PC-3 (cell line): ENCODE results near the gene TMEM125. TPM values are rescaled to one million over a fixed set of nuclear protein-coding genes. Genes with fewer than 3 reads are reported as not detected.

Experiments
- ATAC-seq: fragments of 200-7000 bp; cut with Tn5 transposase; 2 replicates; pipeline ENCODE4 v1.9.1; 2020; ENCODE audit warnings: mild to moderate bottlenecking, moderate library complexity
- BruUV-seq: library from RNA; stranded (reverse); fragments of 400-500 nt; replicated peaks from 2 replicates; lab custom pipeline; 2021; lab: Mats Ljungman, UMichigan
- CTCF ChIA-PET: fragments of 300-600 bp; sonication (Branson Sonifier 250); formaldehyde crosslinking; loops from one replicate; lab custom pipeline; 2022; ENCODE audit warnings: antibody characterized with exemption; lab: Charles Lee
- POLR2A ChIA-PET: fragments of 300-600 bp; sonication (Branson Sonifier 250); formaldehyde crosslinking; loops from one replicate; lab custom pipeline; 2022; ENCODE audit warnings: antibody characterized with exemption; ENCODE audit not compliant: unreplicated experiment; lab: Charles Lee
- DNase-seq: peaks from one replicate; pipeline ENCODE4 v3.0.0-alpha.2; 2015
- H2AFZ ChIP-seq: fragments of 300-600 bp; sonication (generic); 2 replicates; pipeline ENCODE4 v1.6.0; 2016; ENCODE audit warnings: antibody characterized with exemption, low read length
- H3F3A ChIP-seq: fragments of 300-600 bp; sonication (generic); one replicate; pipeline ENCODE4 v1.6.0; 2017; ENCODE audit warnings: antibody characterized with exemption, low read length, control low read depth, mild to moderate bottlenecking; ENCODE audit not compliant: unreplicated experiment
- H3K27ac ChIP-seq: fragments of 300-600 bp; sonication (generic); 2 replicates; pipeline ENCODE4 v1.5.1; 2016; ENCODE audit warnings: mild to moderate bottlenecking, low read length
- H3K27me3 ChIP-seq: fragments of 300-600 bp; sonication (generic); 2 replicates; pipeline ENCODE4 v1.6.1; 2016; ENCODE audit warnings: low read length, mixed read lengths
- H3K36me3 ChIP-seq: fragments of 300-600 bp; sonication (generic); 2 replicates; pipeline ENCODE4 v1.6.1; 2016; ENCODE audit warnings: low read depth, mixed run types, low read length, mixed read lengths
- H3K4me1 ChIP-seq: fragments of 300-600 bp; sonication (generic); 2 replicates; pipeline ENCODE4 v1.5.1; 2016; ENCODE audit warnings: low read length; ENCODE audit not compliant: insufficient read depth
- H3K4me2 ChIP-seq: fragments of 300-600 bp; sonication (generic); 2 replicates; pipeline ENCODE4 v1.6.0; 2016; ENCODE audit warnings: low read length
- H3K4me3 ChIP-seq: fragments of 300-600 bp; sonication (generic); 2 replicates; pipeline ENCODE4 v1.5.1; 2016; ENCODE audit warnings: mild to moderate bottlenecking, low read length, mixed read lengths
- H3K79me2 ChIP-seq: fragments of 300-600 bp; sonication (generic); 2 replicates; pipeline ENCODE4 v1.6.1; 2017; ENCODE audit warnings: low read length, mixed read lengths
- H3K9ac ChIP-seq: fragments of 300-600 bp; sonication (generic); 2 replicates; pipeline ENCODE4 v1.6.0; 2016; ENCODE audit warnings: mild to moderate bottlenecking, low read length
- H3K9me2 ChIP-seq: fragments of 300-600 bp; sonication (generic); replicated peaks from 2 replicates; pipeline ENCODE4 v1.6.1; 2016; ENCODE audit warnings: mixed run types, low read length, mixed read lengths
- H3K9me3 ChIP-seq: fragments of 300-600 bp; sonication (generic); 2 replicates; pipeline ENCODE4 v1.6.1; 2016; ENCODE audit warnings: low read length, mixed read lengths
- H4K20me1 ChIP-seq: fragments of 300-600 bp; sonication (generic); 2 replicates; pipeline ENCODE4 v1.6.1; 2016; ENCODE audit warnings: low read length, mixed read lengths
- CTCF ChIP-seq: fragments of 300-600 bp; sonication (generic); conservative IDR thresholded peaks from 2 replicates; pipeline ENCODE4 v1.5.1; 2017; ENCODE audit warnings: antibody characterized with exemption, low read depth, mild to moderate bottlenecking, low read length
- EZH2 ChIP-seq: fragments of 300-600 bp; sonication (generic); IDR thresholded peaks from one replicate; pipeline ENCODE4 v1.6.1; 2017; ENCODE audit warnings: antibody characterized with exemption, mild to moderate bottlenecking, low read length; ENCODE audit not compliant: unreplicated experiment
- EZH2phosphoT487 ChIP-seq: fragments of 300-600 bp; sonication (generic); IDR thresholded peaks from 2 replicates; pipeline ENCODE4 v1.6.1; 2018; ENCODE audit warnings: mild to moderate bottlenecking, antibody characterized with exemption, low read length, borderline replicate concordance
- intact Hi-C: fragments of 100-400 bp; cut with micrococcal nuclease; formaldehyde crosslinking; loops from 2 replicates; pipeline ENCODE4 v1.9.0; 2023
- total RNA-seq: library from RNA; depleted of rRNA; stranded (reverse); fragments of >200 nt; gene quantifications from 2 replicates; pipeline ENCODE4 v1.2.3, GENCODE V29; 2014

Gene TMEM125
- total RNA-seq, 1 experiment from 2014 or later: 9.8 TPM

GRCh38 chr1:43234267-43234666 is 35.5 kb upstream of the TMEM125 start:
- POLR2A ChIA-PET: interaction anchor here (0.5 kb wide), 1 partner anchor 124 kb away, joined by 3 read pairs; no protein-coding TSS in a partner anchor

GRCh38 chr1:43235040-43235439 is 34.7 kb upstream of the TMEM125 start:
- no peak for ATAC-seq
- Histone ChIP-seq H3K9ac (no peak overlapping the region), H3K27me3 (no peaks in the 10 kb centered on the region), H3K9me2 (no peaks in the 10 kb centered on the region), H3K4me3 (no peak overlapping the region), H3K36me3 (no peaks in the 10 kb centered on the region), H3K9me3 (no peaks in the 10 kb centered on the region), H3K4me2 (no peak overlapping the region), H3K79me2 (no peaks in the 10 kb centered on the region), H2AFZ (no peak overlapping the region), H4K20me1 (no peaks in the 10 kb centered on the region), H3F3A (no peaks in the 10 kb centered on the region), H3K4me1 (peaks cover 24% of the 10 kb centered on the region), H3K27ac (no peak overlapping the region)
- TF ChIP-seq EZH2 (no peak), EZH2phosphoT487 (no peak), CTCF (no peak)
- no peak for DNase-seq
- intact Hi-C loops: no loop called here
- BruUV-seq: no TSS peak
- POLR2A ChIA-PET: interaction anchor here (0.5 kb wide), 1 partner anchor 147 kb away, joined by 12 read pairs; no protein-coding TSS in a partner anchor
- CTCF ChIA-PET: no interaction called here

More at GRCh38 chr1:43234267-43234666, 35.5 kb upstream of the TMEM125 start:
- Histone ChIP-seq H3K27ac (no peak overlapping the region), H3K36me3 (no peaks in the 10 kb centered on the region), H3K79me2 (no peaks in the 10 kb centered on the region), H3K9me3 (no peaks in the 10 kb centered on the region), H3K27me3 (no peaks in the 10 kb centered on the region), H3K4me1 (peaks cover 24% of the 10 kb centered on the region), H3F3A (no peaks in the 10 kb centered on the region), H3K9me2 (no peaks in the 10 kb centered on the region), H3K4me2 (no peak overlapping the region), H4K20me1 (no peaks in the 10 kb centered on the region), H2AFZ (no peak overlapping the region), H3K9ac (no peak overlapping the region), H3K4me3 (no peak overlapping the region)
- TF ChIP-seq CTCF: no peak
- TF ChIP-seq EZH2: no peak
- no peak for TF ChIP-seq EZH2phosphoT487
- BruUV-seq: no TSS peak
- CTCF ChIA-PET: no interaction called here
- ATAC-seq (no peak), DNase-seq (no peak)
- intact Hi-C loops: no loop called here

GRCh38 chr1:43235451-43236121 is 34.2 kb upstream of the TMEM125 start:
- CTCF ChIA-PET: no interaction called here
- Histone ChIP-seq H3K9me2 (no peaks in the 10 kb centered on the region), H3K27me3 (no peaks in the 10 kb centered on the region), H3K36me3 (no peaks in the 10 kb centered on the region), H3F3A (no peaks in the 10 kb centered on the region), H3K9ac (no peak overlapping the region), H3K4me2 (no peak overlapping the region), H3K79me2 (no peaks in the 10 kb centered on the region), H3K27ac (no peak overlapping the region), H3K4me3 (no peak overlapping the region), H4K20me1 (no peaks in the 10 kb centered on the region), H3K4me1 (peaks cover 24% of the 10 kb centered on the region), H3K9me3 (no peaks in the 10 kb centered on the region), H2AFZ (peak overlapping the region; percentile 5; the same call in 1 of the 2 replicates)
- ATAC-seq (peak; percentile 73), DNase-seq (peak; percentile 21)
- no peak for TF ChIP-seq EZH2phosphoT487
- TF ChIP-seq EZH2: no peak
- TF ChIP-seq CTCF: no peak
- POLR2A ChIA-PET: interaction anchor here (0.5 kb wide), 1 partner anchor 146 kb away, joined by 12 read pairs; no protein-coding TSS in a partner anchor
- intact Hi-C loops: no loop called here
- no TSS peak for BruUV-seq
